ENCODE measurements around the gene HSPB7.

- TF ChIP-seq POLR2A (IDR thresholded peaks at IDR 0.05; ENCODE audit: low read depth, low read length), result no peak
- no peak for TF ChIP-seq POLR2AphosphoS5 (IDR thresholded peaks at IDR 0.05; ENCODE audit: low read depth, low read length)
- no peak for TF ChIP-seq TAF1 (IDR thresholded peaks at IDR 0.05; ENCODE audit: borderline replicate concordance, low read depth, low read length)
Measured at GRCh38 chr1:16051039-16051438, 33.2 kb upstream of the HSPB7 start.
